ENCODE measurements around the gene NIT2. TPM values are rescaled to one million over a fixed set of nuclear protein-coding genes. Genes with fewer than 3 reads are reported as not detected.
A peak's percentile ranks its signal among the peaks of the same experiment; 100 is the strongest.

Gene NIT2
- total RNA-seq, 2 donors from 2014 or later, result 37.6 to 39.9 TPM

- Mint-ChIP-seq H3K27me3 (ENCODE audit: low read depth) (no peaks in the 10 kb centered on the region), H3K27ac (peak overlapping the region; percentile 70)
- no peak for ATAC-seq (replicated peaks in 1 of 2)
These were observed 69.0 kb downstream of the NIT2 start for GRCh38 chr3:100403362-100404249.

GRCh38 chr3:100404250-100404548, 69.6 kb downstream of the NIT2 start:
- Mint-ChIP-seq H3K4me3 (peak overlapping the region; percentile 93 to 100), H3K36me3 (ENCODE audit: insufficient read depth in 2 of 2) (peaks cover 14 to 16% of the 10 kb centered on the region in 2 donors), H3K27ac (no peak overlapping the region), H3K9me3 (peaks cover 5 to 8% of the 10 kb centered on the region in 2 donors), H3K27me3 (ENCODE audit: low read depth) (no peaks in the 10 kb centered on the region), H3K4me1 (ENCODE audit: low read depth) (peaks cover 53% of the 10 kb centered on the region)
- ATAC-seq (replicated peaks in 1 of 2) (no peak), DNase-seq (no peak)

More at GRCh38 chr3:100403362-100404249, 69.0 kb downstream of the NIT2 start:
- peak in 1 of 2 donors; percentile 11 for DNase-seq
- peaks cover 14 to 15% of the 10 kb centered on the region in 2 donors for H3K36me3 Mint-ChIP-seq (ENCODE audit: insufficient read depth in 2 of 2)
- peak overlapping the region; percentile 93 to 100 for H3K4me3 Mint-ChIP-seq
- peaks cover 5 to 8% of the 10 kb centered on the region in 2 donors for H3K9me3 Mint-ChIP-seq
- peaks cover 59% of the 10 kb centered on the region for H3K4me1 Mint-ChIP-seq (ENCODE audit: low read depth)

- H3K4me3 Mint-ChIP-seq, result no peak overlapping the region
- H3K36me3 Mint-ChIP-seq (ENCODE audit: insufficient read depth in 2 of 2), result peaks cover 16 to 26% of the 10 kb centered on the region in 2 donors
- DNase-seq (no peak), ATAC-seq (replicated peaks in 1 of 2) (no peak)
- H3K9me3 Mint-ChIP-seq, result peaks cover 7 to 8% of the 10 kb centered on the region in 2 donors
- H3K4me1 Mint-ChIP-seq (ENCODE audit: low read depth), result peaks cover 36% of the 10 kb centered on the region
- H3K27me3 Mint-ChIP-seq (ENCODE audit: low read depth), result no peaks in the 10 kb centered on the region
- H3K27ac Mint-ChIP-seq, result no peak overlapping the region
These were observed 72.6 kb downstream of the NIT2 start for GRCh38 chr3:100407164-100407563.

- H3K36me3 Mint-ChIP-seq (ENCODE audit: insufficient read depth in 2 of 2), result peaks cover 16 to 30% of the 10 kb centered on the region in 2 donors
- no peak for DNase-seq
These were observed 73.5 kb downstream of the NIT2 start for GRCh38 chr3:100407977-100408532.

More at GRCh38 chr3:100407977-100408532, 73.5 kb downstream of the NIT2 start:
- ATAC-seq (replicated peaks in 1 of 2), result no peak
- H3K9me3 Mint-ChIP-seq, result peaks cover 7 to 8% of the 10 kb centered on the region in 2 donors
- H3K27me3 Mint-ChIP-seq (ENCODE audit: low read depth), result no peaks in the 10 kb centered on the region
- H3K27ac Mint-ChIP-seq, result no peak overlapping the region
- peak overlapping the region in 1 of 2 donors; percentile 11 for H3K4me3 Mint-ChIP-seq
- peaks cover 29% of the 10 kb centered on the region for H3K4me1 Mint-ChIP-seq (ENCODE audit: low read depth)

Other genes starting within 250 kb of the NIT2 start
- under 1 TPM; 0.46 to 0.93 TPM for gene FILIP1L, start 220.3 kb upstream of the NIT2 start, total RNA-seq
- 10 to 100 TPM; 26.0 to 27.5 TPM for gene TBC1D23, start 73.8 kb upstream of the NIT2 start, total RNA-seq
- 10 to 100 TPM; 42.9 to 48.1 TPM for gene TOMM70, start 66.3 kb downstream of the NIT2 start, total RNA-seq
- 1 to 10 TPM; 3.1 to 3.2 TPM for gene LNP1, start 66.8 kb downstream of the NIT2 start, total RNA-seq
- 1 to 10 TPM in 1 of 2 donors, under 1 TPM in 1; 0.26 to 1.5 TPM for gene TMEM45A, start 157.9 kb downstream of the NIT2 start, total RNA-seq